GM18868 (cell line): Measurements from ENCODE around the gene ARMH1.
"Not testable (repeated sequence)": the region's sequence is repeated elsewhere in the genome, so short reads cannot be mapped to it uniquely, and the experiment has no call there.

ENCODE experiments used
- ATAC-seq: cut with Tn5 transposase; IDR thresholded peaks from one replicate; pipeline ENCODE4 v1.9.1; 2021; ENCODE audit warnings: mild to moderate bottlenecking, moderate library complexity; ENCODE audit not compliant: unreplicated experiment

ARMH1 gene

DNA sequence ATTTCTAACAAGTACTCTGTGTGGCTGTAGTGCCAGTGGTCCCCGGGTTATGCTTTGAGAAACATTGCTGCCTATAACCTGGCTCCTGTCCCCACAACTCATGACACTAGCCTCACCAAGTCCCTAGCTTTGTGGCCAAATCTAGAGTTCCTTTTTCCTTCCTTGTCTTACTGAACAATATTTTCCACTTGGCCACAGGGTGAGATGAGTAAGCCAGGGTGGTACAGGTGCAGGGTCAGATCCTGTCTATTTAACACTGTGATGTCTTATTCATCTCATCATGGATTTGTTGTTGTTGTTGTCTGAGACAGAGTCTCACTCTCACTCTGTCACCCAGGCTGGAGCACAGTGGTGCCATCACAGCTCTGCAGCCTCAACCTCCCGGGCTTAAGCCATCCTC lies 18.6 kb downstream of the ARMH1 start:
- ATAC-seq = no peak

DNA sequence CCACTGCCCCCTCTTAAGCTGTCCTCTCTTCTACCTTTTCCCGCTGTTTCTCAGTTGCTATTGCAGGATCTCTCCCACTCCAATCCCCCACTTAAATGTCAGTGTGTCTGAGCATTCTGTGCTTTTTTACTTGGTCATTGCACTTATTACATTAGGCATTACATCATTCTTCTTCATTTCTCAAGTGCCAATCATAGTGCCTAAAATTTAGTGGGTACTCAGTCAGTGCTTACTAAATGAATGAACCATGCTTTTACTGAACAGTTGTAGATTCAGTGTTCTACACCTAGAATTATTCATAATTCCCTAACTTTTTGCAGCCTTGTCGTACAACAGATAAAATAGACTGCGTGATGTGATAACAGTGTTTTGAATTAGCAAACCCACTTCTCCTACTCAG lies 19.4 kb downstream of the ARMH1 start:
- no peak for ATAC-seq

DNA sequence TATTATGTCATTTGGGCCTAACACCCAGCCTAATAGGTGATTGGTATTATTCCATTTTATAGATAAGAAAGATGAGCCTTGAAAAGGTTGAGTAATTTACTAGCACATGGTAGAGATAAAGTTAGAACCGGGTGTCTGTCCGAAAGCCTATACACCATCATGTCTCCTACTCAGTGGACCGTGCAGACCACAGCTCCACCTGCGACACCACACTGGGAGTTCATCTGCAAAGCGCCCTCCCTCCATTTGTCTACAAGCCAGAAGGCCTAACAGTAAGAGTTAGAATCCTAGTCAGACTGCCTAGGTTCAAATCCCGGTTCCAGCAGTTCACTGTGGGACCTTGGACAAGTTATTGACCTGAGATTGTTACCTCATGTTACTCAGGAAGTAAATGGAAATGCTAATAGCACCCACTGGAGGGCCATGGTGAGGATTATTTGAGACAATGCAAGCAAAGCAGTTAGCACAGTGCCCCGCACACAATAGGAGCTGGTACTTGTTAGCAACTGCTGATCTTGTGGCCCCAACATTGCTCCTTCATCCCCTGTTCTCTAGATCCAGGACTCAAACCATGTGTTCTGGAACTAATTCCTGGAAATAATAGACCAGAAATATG lies 20.5 kb downstream of the ARMH1 start:
- peak; percentile 74 for ATAC-seq

DNA sequence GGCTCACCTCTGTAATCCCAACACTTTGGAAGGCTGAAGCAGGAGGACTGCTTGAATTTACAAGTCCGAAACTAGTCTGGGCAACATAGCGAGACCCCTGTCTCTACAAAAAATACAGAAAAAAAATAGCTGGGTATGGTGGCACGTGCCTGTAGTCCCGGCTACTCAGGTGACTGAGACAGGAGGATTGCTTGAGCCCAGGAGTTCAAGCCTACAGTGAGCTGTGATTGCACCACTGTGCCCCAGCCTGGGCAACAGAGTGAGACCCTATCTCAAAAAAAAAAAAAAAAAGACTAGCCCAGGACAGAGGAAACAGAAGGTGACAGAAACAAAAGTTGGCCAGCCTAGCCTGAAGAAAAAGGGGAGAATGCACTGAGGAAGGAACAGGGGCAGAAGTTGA lies 21.2 kb downstream of the ARMH1 start:
- ATAC-seq = no peak

DNA sequence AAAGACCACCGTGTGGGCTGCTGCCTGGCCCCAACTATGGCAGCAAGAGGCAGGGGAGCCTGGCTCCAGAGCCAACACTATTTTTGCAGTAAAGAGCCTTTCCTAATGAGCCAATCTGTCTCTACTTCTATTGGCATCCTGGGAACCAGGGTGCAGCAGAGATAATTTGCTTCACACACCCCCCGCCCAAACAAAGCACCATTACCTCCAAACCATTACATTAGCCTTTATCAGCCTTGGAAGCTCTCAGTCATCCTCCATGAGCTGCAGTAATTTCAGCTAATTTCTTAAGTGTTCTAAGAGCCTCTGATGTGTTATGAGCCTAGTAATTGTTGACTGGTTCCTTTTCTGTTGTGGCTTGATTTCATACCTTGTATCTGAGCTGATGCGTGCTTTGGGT lies 21.6 kb downstream of the ARMH1 start:
- ATAC-seq = no peak

DNA sequence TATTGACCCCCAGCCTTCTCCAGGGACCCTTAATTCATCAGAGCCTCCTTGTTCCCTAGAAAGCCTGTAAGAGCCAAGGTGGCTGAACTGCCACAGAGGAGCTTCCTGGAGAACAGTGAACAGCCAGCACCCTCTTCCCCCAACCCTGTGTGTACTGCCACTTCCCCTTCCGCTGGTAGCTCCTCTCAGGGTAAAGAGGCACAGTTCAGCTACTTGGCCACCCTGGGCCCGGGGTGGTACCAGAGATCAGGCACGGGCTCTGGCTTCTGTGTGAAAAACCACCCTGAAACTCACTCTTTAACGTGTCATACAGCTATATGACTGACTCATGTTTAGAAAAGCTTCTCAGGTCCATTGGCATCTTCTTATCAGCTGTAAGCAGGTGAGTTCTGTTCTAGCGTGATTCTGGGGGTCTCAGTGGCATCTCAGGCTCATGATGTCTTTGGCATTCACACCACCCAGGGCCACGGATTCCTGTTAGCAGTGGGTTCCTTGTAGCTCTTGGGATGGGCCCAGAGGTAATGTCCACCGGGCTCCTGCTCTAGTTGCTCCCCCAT lies 22.4 kb downstream of the ARMH1 start:
- ATAC-seq = peak; percentile 66

DNA sequence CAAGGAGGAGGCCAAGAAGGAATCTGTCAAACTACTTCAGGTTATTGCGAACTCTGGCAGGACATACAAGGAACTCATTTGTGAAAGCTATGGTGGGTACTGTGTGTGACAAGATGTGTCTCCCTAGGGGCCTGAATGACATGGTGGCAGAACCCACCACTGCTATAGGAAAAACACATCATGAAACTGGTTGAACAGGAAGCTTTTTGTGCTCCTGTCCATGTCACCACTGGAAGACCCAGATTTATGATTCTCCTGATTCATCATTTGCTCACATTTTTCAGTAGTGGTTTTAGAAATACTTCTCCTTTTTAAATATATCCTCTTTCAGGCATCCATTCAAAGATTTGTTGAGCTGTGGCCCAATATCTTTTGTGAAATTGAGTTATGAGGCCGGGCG lies 23.6 kb downstream of the ARMH1 start:
- ATAC-seq = no peak

DNA sequence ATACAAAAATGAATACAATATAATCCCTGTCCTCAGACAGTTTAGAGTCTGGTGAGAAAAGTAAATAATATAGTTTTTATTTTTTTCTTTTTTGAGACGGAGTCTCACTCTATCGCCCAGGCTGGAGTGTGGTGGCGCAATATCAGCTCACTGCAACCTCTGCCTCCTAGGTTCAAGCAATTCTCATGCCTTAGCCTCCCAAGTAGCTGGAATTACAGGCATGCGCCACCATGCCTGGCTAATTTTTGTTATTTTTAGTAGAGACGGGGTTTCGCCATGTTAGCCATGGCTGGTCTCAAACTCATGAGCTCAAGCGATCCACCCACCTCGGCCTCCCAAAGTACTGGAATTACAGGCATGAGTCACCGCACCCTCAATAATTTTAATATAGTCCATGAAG lies 24.9 kb downstream of the ARMH1 start:
- ATAC-seq = not testable (repeated sequence)

DNA sequence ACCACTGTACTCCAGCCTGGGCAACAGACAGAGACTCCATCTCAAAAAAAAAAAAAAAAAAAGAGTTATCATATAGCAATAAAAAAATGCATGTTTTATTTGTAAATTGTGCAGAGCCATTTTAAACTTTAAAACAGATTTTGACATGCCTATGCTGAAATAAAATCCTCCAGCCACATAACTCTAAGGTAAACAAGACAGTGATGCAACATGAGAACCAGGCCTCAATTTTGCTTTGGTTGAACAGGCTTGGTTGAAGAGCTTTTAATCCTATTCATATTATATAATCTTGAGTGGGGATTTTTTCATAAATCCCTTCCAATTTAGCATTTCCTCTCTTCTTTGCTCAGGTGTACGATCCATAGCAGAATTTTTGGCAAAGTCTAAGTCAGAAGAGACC lies 26.1 kb downstream of the ARMH1 start:
- ATAC-seq = no peak

DNA sequence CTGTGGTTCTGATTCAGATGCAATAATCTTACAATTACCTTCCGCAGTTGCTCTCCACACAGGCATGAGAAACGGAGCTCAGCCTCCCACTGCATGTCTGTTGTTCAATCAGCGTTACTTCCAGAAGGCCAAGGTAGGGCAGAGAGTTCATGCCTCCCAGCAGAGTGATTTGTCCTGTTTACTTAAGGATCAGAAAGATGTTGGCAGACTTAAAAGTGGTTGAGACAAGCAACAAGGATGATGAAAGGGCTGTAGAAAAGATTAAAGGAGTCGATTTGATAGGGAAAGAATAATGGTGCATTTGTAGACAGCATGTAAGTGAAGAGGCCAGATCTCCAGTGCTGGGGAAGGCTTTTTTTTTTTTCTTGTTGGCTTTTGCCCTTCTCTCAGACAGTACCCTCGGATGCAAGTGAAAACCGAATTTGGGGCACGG lies 26.6 kb downstream of the ARMH1 start:
- no peak for ATAC-seq

DNA sequence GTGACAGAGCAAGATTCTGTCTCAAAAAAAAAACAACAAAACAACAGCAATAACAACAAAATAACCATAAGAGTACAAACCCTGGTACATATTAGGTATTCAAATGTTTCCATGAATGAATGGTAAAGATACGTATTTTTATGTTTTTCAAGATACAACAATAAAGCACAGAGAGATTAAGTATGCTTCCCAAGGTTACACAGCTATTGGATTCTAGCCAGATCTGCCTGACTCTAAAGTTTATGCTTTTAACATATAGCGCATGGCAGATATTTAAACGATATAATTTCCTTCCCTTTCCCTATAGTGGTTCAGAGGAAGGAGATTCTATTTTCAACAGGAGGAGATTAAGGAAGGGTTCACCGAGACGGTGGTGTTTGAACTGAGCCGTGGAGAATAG lies 31.0 kb downstream of the ARMH1 start:
- ATAC-seq = no peak

DNA sequence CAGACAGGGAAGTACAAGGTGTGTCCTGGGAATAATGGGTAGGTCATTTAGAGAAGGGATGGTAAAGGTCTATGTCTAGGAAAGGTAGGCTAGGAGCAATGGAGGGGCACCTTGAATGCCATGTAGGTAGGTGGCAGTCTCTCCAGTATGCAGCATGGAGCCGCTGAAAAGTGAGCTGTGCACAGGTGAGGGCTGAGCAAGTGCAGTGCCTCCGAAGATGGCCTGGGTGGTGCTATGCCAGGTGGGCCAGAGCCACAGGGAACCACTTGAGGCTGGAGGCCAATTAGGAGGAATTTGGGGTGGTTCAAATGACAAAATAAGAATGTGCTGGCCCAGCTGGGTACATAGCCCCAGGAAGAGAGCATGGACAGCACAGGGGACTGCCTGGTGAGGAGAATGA lies 31.4 kb downstream of the ARMH1 start:
- ATAC-seq = no peak

DNA sequence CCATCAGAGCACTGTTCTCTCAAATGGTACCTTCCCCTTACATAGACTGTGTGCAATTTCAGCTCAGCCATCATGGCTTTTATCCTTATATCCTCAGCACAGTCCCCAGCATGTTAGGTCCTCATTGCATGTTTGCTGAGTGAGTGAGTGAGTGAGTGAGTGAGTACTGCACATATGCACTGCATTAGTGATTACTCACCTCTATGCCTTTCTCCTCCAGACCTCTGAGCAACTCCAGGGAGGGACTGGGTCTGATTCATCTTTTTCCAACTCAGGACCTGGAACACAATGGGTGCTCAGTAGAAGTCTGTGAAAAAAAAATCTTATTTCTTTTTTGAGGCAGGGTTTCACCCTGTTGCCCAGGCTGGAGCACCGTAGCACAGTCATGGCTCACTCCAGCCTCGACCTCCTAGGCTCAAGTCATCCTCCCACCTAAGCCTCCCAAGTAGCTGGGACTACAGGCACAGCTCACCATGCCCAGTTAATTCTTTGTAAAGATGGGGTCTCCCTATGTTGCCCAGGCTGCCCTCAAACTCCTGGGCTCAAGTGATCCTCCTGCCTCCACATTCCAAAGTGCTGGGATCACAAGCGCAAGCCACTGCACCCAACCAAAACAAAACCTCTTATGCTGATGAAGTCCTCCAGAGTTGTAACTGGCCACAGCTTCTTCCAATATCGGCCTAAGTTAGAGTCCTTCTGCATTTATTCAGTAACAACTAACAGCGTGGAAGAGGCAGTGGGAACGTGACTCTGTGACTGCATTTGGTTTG lies 32.8 kb downstream of the ARMH1 start:
- ATAC-seq = no peak

DNA sequence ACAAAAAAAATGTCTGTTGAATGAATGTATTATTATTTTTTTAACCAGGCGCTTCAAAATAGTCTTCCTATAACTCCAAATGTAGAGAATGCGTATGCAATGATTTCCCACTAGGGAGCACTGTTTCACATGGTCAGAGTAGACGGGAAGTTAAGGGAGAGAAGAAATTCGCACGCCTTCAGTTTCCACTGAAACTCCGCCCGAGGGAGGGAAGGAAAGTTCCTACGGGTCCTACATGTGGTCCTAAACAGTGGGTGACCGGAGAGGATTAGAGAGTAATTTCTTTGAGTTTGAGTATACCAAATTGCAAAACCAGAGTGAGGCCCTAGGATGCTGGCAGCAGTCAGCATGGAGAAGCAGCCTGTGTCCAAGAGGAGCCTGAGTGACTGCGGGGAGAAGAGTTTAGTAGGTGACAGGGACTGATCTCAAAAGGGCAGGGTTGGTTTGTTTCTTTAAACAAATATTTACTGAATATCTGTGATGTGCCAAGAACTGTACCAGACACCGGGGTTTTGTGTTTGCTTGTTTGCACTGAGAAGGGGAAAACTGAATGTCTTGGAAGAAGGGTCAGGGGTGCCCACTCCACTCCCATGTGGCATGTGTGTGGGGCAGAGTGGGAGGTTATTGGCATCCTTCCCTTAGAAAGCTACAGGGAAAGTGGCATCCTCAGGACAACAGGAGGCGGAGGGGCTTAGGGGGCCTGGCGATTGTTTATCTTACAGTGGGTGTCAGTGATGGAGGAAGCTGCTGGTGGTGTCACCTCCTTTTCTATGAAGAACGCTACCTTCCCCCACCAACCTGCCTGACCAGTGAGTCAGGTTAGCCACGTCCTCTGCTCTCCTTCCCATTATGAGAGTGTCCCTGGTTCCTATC lies 33.7 kb downstream of the ARMH1 start:
- no peak for ATAC-seq

DNA sequence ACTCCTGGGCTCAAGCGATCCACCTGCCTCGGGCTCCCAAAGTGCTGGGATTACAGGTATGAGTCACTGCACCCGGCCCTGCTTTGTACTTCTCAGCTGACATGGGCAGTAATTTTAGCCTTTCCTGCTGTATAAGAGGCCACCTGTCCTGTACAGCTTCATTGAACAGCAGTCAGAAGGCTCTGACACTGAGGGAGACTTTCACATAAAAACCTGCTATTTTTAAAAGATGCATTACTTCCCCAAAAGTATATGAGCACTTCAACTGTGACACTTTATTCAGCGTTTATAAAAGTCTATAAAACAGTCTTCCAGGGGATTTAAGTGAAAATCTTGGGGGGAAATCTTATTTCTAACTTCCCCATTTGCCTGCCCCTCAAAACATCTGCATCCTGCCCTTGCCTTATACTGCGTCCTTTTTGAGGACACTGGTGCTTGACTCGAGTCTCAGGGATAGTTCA lies 38.8 kb downstream of the ARMH1 start:
- ATAC-seq = peak; percentile 58

DNA sequence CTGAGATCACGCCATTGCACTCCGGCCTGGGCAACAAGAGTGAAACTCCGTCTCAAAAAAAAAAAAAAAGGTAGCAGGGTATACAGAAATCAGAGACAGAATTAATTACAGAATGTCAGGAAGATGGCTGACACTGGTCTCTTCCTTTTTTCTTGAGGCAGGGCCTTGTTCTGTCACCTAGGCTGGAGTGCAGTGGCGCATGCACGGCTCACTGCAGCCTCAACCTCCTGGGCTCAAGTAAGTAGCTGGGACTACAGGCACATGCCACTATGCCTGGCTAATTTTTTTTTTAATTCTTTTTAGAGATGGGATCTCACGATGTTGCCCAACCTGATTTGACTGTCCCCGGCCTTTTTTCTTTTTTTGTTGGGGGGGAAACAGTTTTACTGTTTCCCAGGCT lies 40.0 kb downstream of the ARMH1 start:
- no peak for ATAC-seq

DNA sequence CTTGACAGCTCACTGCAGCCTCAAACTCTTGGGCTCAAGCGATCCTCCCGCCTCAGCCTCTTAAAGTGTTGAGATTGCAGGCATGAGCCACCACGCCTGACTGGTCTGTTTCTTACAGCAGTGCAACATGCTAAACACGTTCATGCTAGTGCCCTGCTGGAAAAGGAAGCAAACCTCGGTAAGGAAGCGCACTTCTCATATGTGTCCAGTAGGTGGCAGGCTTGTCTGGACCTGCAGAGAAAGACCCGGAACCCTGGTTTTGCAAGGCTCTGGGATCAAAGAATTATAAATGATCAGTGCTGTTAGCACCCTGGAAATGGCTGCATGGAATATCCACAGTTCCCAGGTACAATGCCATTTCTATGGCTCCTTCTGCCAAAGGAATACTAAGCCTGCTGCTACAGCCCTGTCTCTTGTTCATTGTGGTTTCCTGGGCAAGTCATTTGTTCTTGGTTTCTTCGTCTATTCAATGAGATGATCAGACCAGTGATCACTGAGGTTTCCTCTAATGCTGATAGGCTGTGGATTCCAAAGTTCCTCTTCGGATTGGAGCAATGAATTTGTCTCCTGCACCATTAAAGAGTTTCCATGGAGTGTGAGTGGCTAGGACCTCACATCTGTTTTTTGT lies 40.5 kb downstream of the ARMH1 start:
- peak; percentile 47 for ATAC-seq

DNA sequence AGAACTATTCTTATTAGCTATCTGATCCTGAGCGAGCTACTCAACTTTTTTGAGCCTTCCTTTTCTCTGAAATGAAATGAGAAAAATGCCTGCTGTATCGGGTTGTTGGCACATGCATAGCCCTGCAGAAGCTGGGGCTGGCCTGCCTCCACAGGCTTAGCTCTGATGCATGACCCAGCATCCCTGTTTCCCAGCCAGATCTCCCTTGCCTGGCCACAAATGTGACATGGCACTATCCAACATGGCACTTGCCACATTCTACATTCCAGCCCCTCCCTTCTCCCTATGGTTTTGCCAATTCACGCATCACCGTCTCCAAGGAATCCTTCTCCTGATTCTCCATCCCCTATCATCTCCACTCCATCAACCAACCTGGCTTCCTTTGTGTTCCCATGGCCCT lies 42.6 kb downstream of the ARMH1 start:
- no peak for ATAC-seq

DNA sequence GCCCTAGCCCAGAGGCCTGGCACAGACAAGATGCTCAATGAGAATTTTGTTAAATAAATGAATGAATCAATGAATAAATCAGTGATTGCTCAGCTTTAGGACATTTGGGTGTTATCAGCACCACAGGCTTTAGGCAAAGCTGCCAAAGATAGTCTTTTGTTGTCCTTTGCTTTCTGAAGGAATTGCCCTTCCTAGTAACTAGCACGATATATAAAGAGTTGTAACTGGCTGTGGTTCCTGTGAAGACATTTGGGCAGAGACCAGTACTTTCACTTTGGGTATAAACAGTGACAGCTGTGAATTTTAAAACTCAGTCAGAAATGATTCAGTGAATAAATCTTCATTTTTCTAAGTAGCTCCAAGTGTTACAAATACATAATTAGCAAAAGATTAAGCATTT lies 43.1 kb downstream of the ARMH1 start:
- no peak for ATAC-seq

DNA sequence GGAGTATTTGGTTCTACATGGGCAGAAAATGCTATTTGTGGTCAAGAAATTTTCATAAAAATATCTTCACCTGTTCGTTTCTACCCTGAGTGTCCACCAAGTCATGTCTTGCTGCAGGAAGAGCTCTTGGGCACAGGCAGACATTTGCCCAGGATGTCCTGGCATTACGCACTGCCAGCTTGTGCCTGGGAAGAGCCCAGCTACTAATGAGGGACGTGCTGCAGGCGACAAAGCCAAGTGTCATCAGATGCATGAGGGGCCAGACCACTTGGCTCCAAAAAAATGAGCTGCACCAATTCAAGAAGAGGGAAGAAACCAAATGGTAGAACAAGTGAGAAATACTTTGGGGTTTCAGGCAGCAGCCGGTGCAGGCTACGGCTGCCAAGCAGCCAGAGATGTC lies 43.6 kb downstream of the ARMH1 start:
- ATAC-seq = no peak

DNA sequence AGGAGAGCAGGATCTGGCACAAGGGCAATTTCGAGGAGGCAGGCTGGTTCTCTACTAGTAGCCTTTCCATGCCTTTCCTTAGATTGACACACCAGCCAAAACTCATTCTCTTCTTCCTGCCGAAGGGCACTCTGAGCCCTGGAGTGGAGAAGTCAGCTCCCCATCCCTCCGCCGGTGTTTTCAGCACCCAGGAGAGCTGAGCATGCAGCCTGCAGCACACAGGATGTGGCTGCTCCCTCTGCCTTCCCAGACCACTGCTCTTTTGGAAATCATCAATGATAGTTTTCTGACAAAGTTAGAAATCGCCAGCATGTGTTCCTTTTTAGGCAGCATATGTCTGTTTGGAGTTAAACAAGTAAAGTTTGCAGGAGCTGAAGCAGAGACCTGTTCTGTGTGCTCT lies 44.8 kb downstream of the ARMH1 start:
- no peak for ATAC-seq
